Ureter (tissue), 1 donor: ENCODE measurements around the gene DHRS12. TPM values are rescaled to one million over a fixed set of nuclear protein-coding genes. Genes with fewer than 3 reads are reported as not detected.

Experiments used
- DNase-seq: peaks from one replicate; pipeline ENCODE4 v3.0.0-alpha.2; 2020; ENCODE audit warnings: low spot score
- total RNA-seq: library from RNA; stranded (reverse); gene quantifications from one replicate; pipeline ENCODE4 v1.2.4, GENCODE V29; 2023
- donor health status: DM: yes; HTN: yes; CAD: no.

Gene DHRS12
- total RNA-seq, 1 donor from 2014 or later: 23.3 TPM

DNA sequence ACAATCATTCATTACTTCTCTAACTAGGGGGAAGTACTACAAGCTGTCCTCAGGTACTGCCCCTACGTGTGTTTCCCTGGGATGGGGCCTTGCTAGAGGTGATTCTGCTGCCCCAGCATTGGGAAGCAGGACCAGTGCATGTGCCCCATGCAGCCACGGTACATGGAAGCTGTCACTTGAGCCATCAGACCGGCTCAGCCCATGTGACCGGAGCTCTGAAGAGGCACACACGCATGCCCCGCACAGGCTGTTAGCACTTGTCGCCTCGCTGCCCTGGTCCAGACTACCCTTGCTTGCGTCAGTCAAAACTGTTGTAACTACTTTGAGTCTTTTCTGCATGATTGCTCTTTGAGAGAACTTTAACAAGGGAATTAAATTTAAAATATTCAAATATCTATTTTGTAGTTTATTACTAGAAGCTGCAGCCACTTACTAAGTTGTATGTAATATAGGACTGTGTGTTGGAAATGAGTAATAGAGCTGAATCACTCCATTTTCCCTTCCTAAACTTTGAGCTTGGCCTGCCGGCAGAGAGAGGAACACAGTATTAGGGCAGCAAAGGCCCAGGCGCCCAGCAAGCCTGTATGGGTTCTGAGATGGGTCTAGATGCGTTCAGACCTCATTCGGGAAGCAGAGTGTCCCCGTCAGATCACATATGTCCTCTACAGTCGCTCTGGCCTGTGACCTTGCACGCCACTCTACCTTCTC is 42.2 kb downstream of the DHRS12 start:
- no peak for DNase-seq

DNA sequence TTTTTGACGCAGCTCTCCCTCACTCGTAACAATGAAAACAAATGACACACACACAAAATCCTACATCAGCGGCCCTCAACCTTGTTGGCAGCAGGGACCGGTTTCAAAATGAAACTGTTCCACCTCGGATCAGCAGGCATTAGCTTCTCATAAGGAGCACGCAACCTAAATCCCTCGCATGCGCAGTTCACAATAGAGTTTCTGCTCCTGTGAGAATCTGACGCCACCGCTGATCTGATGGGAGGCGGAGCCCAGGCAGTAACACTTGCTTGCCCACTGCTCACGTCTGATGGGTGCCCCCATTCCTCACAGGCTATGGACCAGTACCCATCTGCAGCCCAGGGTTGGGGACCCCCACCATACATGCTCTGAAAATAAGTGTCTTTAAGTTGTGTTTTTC is 43.4 kb downstream of the DHRS12 start:
- DNase-seq: no peak

DNA sequence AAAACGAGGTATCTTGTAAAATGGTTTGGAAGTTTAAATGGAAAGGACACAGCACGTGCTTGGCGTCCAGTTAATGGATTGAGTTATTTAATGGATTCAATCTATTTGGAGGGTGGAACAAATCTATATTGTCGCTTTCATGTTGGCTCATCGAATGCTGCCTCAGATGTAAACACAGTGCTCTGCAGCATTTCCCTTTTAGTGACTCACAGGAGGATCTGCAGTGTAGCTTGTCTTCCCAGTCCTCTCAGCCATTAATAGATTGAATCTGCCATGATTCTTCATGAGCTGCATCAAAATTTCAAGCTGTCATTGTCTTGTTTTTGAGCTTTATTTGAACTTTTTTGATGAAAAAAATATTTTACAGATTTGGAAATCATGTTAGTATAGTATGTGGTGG is 44.7 kb downstream of the DHRS12 start:
- DNase-seq: no peak

- no peak for DNase-seq
These were observed 45.3 kb downstream of the DHRS12 start for GRCh38 chr13:51758691-51759090.

DNA sequence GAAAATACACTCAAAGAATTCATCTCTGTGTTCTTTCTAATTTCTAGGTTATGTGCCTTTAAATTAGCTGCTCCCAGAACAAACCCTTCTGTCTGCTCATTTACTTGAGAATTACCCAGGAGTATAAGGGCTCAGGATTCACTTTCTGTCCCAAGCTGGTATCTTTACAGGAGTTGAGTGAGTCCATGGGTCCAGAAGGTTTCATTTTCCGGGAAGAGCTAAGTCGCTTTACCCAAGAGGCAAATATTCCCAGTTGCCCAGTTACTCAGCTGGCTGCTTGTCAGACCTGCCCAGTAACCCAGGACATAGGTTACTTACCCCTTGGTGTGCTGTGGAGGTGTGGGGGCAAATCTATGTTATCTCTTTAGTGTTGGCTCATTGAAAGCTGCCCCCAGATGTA is 47.3 kb downstream of the DHRS12 start:
- DNase-seq: no peak

GRCh38 chr13:51747438-51748434 is 56.2 kb downstream of the DHRS12 start:
- no peak for DNase-seq

DNA sequence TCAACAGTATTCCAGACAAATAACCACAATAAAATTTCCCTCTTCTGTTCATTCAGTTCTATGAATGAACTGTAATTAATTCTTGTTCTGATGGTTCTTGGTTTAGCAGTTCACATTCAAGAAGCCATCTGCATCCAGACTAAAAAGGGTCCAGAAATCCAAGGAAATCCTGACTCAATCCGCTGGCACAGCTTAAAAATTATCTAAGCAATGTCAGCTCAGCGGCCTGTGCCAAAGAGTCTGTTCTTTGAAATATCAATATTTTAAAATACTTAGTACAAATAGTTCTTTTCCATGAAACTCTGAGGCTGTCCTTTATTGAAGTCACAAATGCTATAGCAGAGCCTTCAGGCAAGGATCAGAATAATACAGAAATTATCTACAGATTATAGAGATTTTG is 57.2 kb downstream of the DHRS12 start:
- no peak for DNase-seq

- DNase-seq: no peak
These were observed 58.7 kb downstream of the DHRS12 start for GRCh38 chr13:51745243-51745642.

- DNase-seq: no peak
These were observed 61.4 kb downstream of the DHRS12 start for GRCh38 chr13:51742611-51743010.

DNA sequence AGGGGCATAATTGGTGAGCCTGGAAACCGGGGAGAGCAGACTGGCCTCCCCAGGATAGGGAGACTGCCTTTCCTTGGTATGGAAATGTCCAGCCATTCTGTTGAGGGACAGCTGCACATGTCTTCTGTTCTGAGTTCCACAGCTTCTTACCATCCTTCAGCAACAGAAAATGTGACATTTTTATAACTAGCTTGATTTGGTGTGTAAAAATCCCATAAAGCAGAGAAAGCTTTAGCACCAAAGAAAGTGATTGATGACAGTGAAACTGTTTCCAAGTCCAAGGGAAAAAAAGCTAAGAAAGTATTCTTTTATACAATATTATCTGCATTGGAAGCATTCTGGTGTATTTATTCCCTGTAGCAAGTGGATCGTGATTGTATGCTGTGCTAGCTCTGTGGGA is 61.9 kb downstream of the DHRS12 start:
- no peak for DNase-seq

- no peak for DNase-seq
These were observed 63.3 kb downstream of the DHRS12 start for GRCh38 chr13:51740698-51741097.

GRCh38 chr13:51739027-51739764 is 64.8 kb downstream of the DHRS12 start:
- DNase-seq: no peak

GRCh38 chr13:51738226-51738905 is 65.6 kb downstream of the DHRS12 start:
- no peak for DNase-seq

GRCh38 chr13:51737609-51738008 is 66.4 kb downstream of the DHRS12 start:
- DNase-seq: no peak

GRCh38 chr13:51734786-51735185 is 69.2 kb downstream of the DHRS12 start:
- no peak for DNase-seq

DNA sequence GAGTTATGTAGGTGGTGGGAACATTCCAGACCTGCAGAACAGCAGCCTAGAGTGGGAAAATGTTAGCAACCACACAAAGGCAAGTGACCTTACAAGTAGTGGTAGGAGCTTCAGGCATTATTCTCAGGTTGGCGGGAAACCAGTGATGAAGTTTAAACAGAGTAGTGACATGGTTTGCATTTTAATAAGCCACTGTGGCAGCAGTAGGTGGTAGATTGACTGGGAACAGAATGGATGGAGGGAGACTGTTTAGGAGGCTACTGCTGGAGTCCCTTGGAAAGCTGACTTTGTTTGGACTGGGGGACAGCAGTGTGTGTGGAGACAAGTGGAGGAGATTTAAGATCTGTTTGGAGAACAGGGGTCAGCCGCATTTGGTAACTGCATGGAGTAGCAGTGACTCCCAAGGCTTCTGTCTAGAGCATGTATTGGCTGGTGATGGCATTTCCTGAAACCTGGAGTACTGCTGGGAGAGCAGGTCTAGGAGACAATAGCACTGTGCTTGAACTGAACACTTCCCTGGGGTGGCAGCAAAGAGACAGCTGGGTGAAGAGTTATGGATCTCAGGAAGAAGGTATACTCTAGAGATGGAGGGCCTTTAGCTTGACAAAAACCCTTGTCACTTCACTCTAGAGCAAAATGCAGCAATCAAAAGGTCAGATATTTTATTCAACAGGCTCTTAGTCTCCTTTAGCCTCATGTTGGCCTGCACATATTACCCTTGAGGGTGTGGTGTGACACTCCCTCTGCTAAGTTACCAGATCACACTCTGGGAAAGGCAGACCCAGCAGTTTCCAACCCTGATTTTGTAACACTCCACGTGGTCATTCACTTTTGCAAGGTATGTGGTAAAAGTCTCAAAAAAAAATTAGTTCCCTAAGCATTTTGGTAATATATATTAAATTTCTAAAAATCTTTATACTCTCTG is 70.3 kb downstream of the DHRS12 start:
- DNase-seq: no peak

DNA sequence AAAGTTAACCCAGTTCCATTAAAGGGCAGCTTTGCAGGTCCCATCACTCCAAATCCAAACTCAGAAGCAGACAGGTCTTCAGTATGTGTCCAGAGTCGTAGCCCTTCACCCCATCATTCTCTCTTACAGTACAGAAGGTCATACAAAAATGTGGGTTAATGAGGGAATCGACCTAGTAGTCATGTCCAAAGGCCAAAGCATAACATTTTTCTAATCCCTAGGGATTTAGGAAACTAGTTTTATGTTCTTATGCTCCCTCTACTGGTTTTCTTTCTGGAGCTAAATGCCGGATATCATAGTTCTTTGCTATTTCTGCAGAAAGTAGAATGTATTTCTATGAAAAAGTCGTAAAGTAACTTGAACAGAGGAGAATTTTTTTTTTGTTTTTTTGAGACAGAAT is 72.2 kb downstream of the DHRS12 start:
- DNase-seq: no peak

DNA sequence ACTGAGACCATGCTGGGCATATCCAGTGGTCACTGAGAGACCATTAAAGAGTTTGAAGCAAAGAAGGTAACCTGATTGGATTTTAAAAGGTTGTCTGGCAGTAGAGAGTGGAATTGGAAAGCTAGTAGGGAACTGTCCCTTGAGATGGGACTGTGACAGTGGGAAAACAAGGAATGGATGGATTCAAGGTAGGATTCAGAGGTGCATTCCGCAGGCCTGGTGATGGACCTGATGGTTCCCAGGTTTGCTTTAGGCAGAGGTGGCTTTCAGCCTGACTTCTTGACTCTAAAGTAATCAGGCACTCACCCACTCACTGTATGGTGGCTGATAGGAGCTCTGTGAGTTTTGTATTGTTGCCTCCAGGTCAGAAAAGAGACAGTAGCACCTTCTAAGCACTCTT is 73.0 kb downstream of the DHRS12 start:
- DNase-seq: no peak

DNA sequence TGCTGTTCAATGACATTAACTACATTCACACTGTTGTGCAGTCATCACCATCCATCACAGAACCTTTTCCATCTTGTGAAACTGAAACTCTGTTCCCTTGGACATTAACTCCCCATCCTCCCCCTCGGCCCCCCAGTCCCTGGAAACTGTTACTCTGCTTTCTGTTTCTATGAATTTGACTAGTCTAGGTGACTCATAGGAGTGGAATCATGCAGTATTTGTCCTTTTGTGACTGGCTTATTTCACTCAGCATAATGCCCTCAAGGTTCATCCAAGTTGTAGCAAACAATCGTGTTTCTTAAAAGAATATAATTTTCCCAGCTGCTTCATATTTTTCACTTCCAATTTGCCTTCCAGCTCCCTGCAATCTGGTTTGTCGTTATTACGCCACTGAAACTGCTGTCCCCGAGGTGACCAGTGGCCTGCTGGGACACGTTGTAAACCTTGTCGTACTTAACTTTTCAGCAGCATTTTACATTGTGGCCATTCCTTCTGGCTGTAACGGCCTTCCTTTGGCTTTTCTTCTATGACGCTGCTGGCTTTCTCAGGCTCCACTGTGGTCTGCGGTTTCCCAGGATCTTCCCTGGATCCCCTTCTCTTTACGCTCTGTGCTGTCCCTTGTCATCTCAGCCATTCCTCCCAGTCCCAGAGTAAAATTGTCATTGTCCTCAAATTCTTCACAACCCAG is 74.0 kb downstream of the DHRS12 start:
- DNase-seq: no peak

- no peak for DNase-seq
These were observed 75.0 kb downstream of the DHRS12 start for GRCh38 chr13:51728972-51729371.
